CD14-positive monocyte (primary cell): ENCODE results near the gene EMID1. TPM values are rescaled to one million over a fixed set of nuclear protein-coding genes. Genes with fewer than 3 reads are reported as not detected.

ENCODE experiments used
- DNase-seq, 3 donors: peaks; one replicate each; pipeline ENCODE4 v3.0.0-alpha.2; 2011 to 2022
- H2AFZ ChIP-seq: 2 replicates; pipeline ENCODE4 v1.6.0; 2012; ENCODE audit warnings: mild to moderate bottlenecking, low read depth, low read length, inconsistent platforms; ENCODE audit not compliant: insufficient read depth, poor library complexity, severe bottlenecking
- H3K27ac ChIP-seq, 2 donors: 1 replicate in 1 of 2; 2 replicates in 1 of 2; pipeline ENCODE4 v1.5.1; 2012 to 2013; ENCODE audit warnings: low read length in 2 of 2, control low read depth in 1 of 2, inconsistent platforms in 1 of 2, low read depth in 1 of 2, mild to moderate bottlenecking in 1 of 2
- H3K27me3 ChIP-seq, 2 donors: one replicate each; pipeline versions ENCODE4 v1.6.0 to v1.6.1; 2011 to 2013; ENCODE audit warnings: low read length in 2 of 2; ENCODE audit not compliant: control insufficient read depth in 2 of 2, insufficient read depth in 2 of 2
- H3K36me3 ChIP-seq, 2 donors: replicated peaks in 1 of 2; 1 replicate in 1 of 2; 2 replicates in 1 of 2; pipeline versions ENCODE4 v1.5.1 to v1.6.1; 2012 to 2013; ENCODE audit warnings: low read length in 2 of 2, control low read depth in 1 of 2, inconsistent platforms in 1 of 2, mild to moderate bottlenecking in 1 of 2; ENCODE audit not compliant: insufficient read depth in 2 of 2, control insufficient read depth in 1 of 2
- H3K4me1 ChIP-seq, 2 donors: 1 replicate in 1 of 2; 2 replicates in 1 of 2; pipeline versions ENCODE4 v1.5.1 to v1.6.1; 2012 to 2013; ENCODE audit warnings: low read length in 2 of 2, control low read depth in 1 of 2, inconsistent platforms in 1 of 2, mild to moderate bottlenecking in 1 of 2, moderate library complexity in 1 of 2; ENCODE audit not compliant: insufficient read depth in 2 of 2, control insufficient read depth in 1 of 2
- H3K4me2 ChIP-seq: replicated peaks from 2 replicates; pipeline ENCODE3; 2012; ENCODE audit warnings: low read length, moderate library complexity, mild to moderate bottlenecking; ENCODE audit not compliant: poor library complexity, severe bottlenecking; ENCODE audit errors: extremely low read depth
- H3K4me3 ChIP-seq, 3 experiments: fragments of 200-600 bp in 1 of 3; sonication (generic) in 1 of 3; replicated peaks in 1 of 3; 1 replicate in 2 of 3; 2 replicates in 1 of 3; pipeline ENCODE4 v1.5.1; 2011 to 2013; ENCODE audit warnings: low read length in 3 of 3, mild to moderate bottlenecking in 3 of 3, control low read depth in 2 of 3, low read depth in 2 of 3, inconsistent platforms in 1 of 3, moderate library complexity in 1 of 3
- H3K79me2 ChIP-seq: 2 replicates; pipeline ENCODE4 v1.6.0; 2012; ENCODE audit warnings: mild to moderate bottlenecking, control low read depth, inconsistent platforms, low read length, moderate library complexity; ENCODE audit not compliant: insufficient read depth
- H3K9ac ChIP-seq: 2 replicates; pipeline ENCODE4 v1.6.0; 2017; ENCODE audit warnings: low read length, mild to moderate bottlenecking; ENCODE audit not compliant: insufficient read depth, poor library complexity, severe bottlenecking
- H3K9me3 ChIP-seq, 2 donors: replicated peaks in 1 of 2; 1 replicate in 1 of 2; 2 replicates in 1 of 2; pipeline versions ENCODE4 v1.5.1 to v1.6.1; 2012 to 2013; ENCODE audit warnings: low read length in 2 of 2, control low read depth in 1 of 2; ENCODE audit not compliant: control insufficient read depth in 1 of 2, insufficient read depth in 1 of 2
- H4K20me1 ChIP-seq: 2 replicates; pipeline ENCODE4 v1.6.0; 2012; ENCODE audit warnings: mild to moderate bottlenecking, low read length, control low read depth, moderate library complexity; ENCODE audit not compliant: insufficient read depth
- H3K27ac Mint-ChIP-seq, 7 donors: one replicate each; pipeline ENCODE4 v1.8.0; 2020; ENCODE audit warnings: mild to moderate bottlenecking in 7 of 7, mixed read lengths in 7 of 7, moderate library complexity in 6 of 7, inconsistent platforms in 2 of 7
- H3K27me3 Mint-ChIP-seq, 3 donors: one replicate each; pipeline ENCODE4 v1.8.0; 2021 to 2022; ENCODE audit warnings: low read depth in 3 of 3, mild to moderate bottlenecking in 3 of 3, mixed read lengths in 3 of 3, moderate library complexity in 3 of 3, inconsistent platforms in 1 of 3
- H3K36me3 Mint-ChIP-seq, 2 donors: one replicate each; pipeline ENCODE4 v1.8.0; 2020; ENCODE audit warnings: mixed read lengths in 2 of 2, inconsistent platforms in 1 of 2, mild to moderate bottlenecking in 1 of 2
- H3K4me1 Mint-ChIP-seq: one replicate; pipeline ENCODE4 v1.8.0; 2020; ENCODE audit warnings: mild to moderate bottlenecking, mixed read lengths
- H3K4me3 Mint-ChIP-seq, 2 donors: one replicate each; pipeline ENCODE4 v1.8.0; 2020; ENCODE audit warnings: mild to moderate bottlenecking in 2 of 2, mixed read lengths in 2 of 2, moderate library complexity in 1 of 2
- H3K9me3 Mint-ChIP-seq, 7 donors: one replicate each; pipeline ENCODE4 v1.8.0; 2020 to 2022; ENCODE audit warnings: mixed read lengths in 7 of 7, mild to moderate bottlenecking in 6 of 7, moderate library complexity in 6 of 7, inconsistent platforms in 2 of 7
- CTCF ChIP-seq: fragments of 200-600 bp; IDR thresholded peaks from one replicate; pipeline ENCODE4 v1.8.0; 2022; ENCODE audit warnings: antibody characterized with exemption, mild to moderate bottlenecking
- WGBS: methylation state at CpG from one replicate; pipeline ENCODE4 v1.1.5; 2013; ENCODE audit warnings: missing lambda C conversion rate; ENCODE audit not compliant: insufficient coverage; 5-methylcytosine and 5-hydroxymethylcytosine counted together
- intact Hi-C, 2 donors: fragments of 100-400 bp; cut with micrococcal nuclease; formaldehyde crosslinking; loops; one replicate each; pipeline versions ENCODE4 v1.15.0 to v1.15.1; 2023
- polyA plus RNA-seq, 3 donors: library from polyadenylated mRNA; depleted of rRNA in 1 of 3; unstranded in 2 of 3; stranded (reverse) in 1 of 3; fragments of 300-500 nt in 2 of 3; fragments of >200 nt in 1 of 3; fragmentation: Illumina TruSeq in 2 of 3; gene quantifications; 1 replicate in 2 of 3; 2 replicates in 1 of 3; pipeline ENCODE4 v1.2.3, GENCODE V29; 2012 to 2021

EMID1 gene
- polyA plus RNA-seq, 3 donors, result not detected

GRCh38 chr22:29277927-29278326 is 72.2 kb downstream of the EMID1 start:
- Histone ChIP-seq H3K4me2 (no peak overlapping the region), H2AFZ (no peak overlapping the region), H4K20me1 (peaks cover 100% of the 10 kb centered on the region), H3K27me3 (no peaks in the 10 kb centered on the region), H3K79me2 (peaks cover 97% of the 10 kb centered on the region), H3K27ac (no peak overlapping the region), H3K9me3 (no peaks in the 10 kb centered on the region), H3K4me1 (no peaks in the 10 kb centered on the region), H3K9ac (no peak overlapping the region), H3K36me3 (peaks cover 89 to 98% of the 10 kb centered on the region in 2 donors), H3K4me3 (no peak overlapping the region)
- Mint-ChIP-seq H3K4me3 (no peak overlapping the region), H3K4me1 (peaks cover 4% of the 10 kb centered on the region), H3K27ac (peak overlapping the region in 1 of 7 donors; percentile 34), H3K36me3 (peaks cover 85 to 99% of the 10 kb centered on the region in 2 donors), H3K9me3 (no peaks in the 10 kb centered on the region), H3K27me3 (peaks cover 0 to 2% (median 0%) of the 10 kb centered on the region in 3 donors)
- no peak for TF ChIP-seq CTCF
- DNase-seq, result no peak
- no CpG with 5 or more reads among the region's 1 CpG for WGBS
- intact Hi-C loops, result no loop called here

- Histone ChIP-seq H3K4me2 (no peak overlapping the region), H3K27ac (no peak overlapping the region), H3K27me3 (no peaks in the 10 kb centered on the region), H3K4me3 (no peak overlapping the region), H3K9ac (no peak overlapping the region), H4K20me1 (peaks cover 100% of the 10 kb centered on the region), H2AFZ (no peak overlapping the region), H3K9me3 (no peaks in the 10 kb centered on the region), H3K36me3 (peaks cover 85 to 98% of the 10 kb centered on the region in 2 donors), H3K4me1 (no peaks in the 10 kb centered on the region), H3K79me2 (peaks cover 91% of the 10 kb centered on the region)
- peaks cover 87 to 98% of the 10 kb centered on the region in 2 donors for H3K36me3 Mint-ChIP-seq
- no peak overlapping the region for H3K4me3 Mint-ChIP-seq
- no peaks in the 10 kb centered on the region for H3K9me3 Mint-ChIP-seq
- no peak overlapping the region for H3K27ac Mint-ChIP-seq
- H3K4me1 Mint-ChIP-seq, result no peaks in the 10 kb centered on the region
- no peak for TF ChIP-seq CTCF
- peaks cover 0 to 2% (median 0%) of the 10 kb centered on the region in 3 donors for H3K27me3 Mint-ChIP-seq
- DNase-seq, result no peak
- 88% methylated on average over 1 of the region's 3 CpGs for WGBS
- intact Hi-C loops, result no loop called here
Observed at GRCh38 chr22:29284196-29284595, 78.5 kb downstream of the EMID1 start.
